GM21528 (cell line): Measurements from ENCODE around the gene NSMF.
"Not testable (repeated sequence)": the region's sequence is repeated elsewhere in the genome, so short reads cannot be mapped to it uniquely, and the experiment has no call there.

Experiments
- ATAC-seq: cut with Tn5 transposase; IDR thresholded peaks from one replicate; pipeline ENCODE4 v1.9.1; 2021; ENCODE audit warnings: mild to moderate bottlenecking, moderate library complexity; ENCODE audit not compliant: unreplicated experiment, low FRiP score

The NSMF gene

GRCh38 chr9:137459601-137460362 is 648 bp upstream of the NSMF start:
- no peak for ATAC-seq

GRCh38 chr9:137458194-137459151 is 661 bp downstream of the NSMF start:
- peak; percentile 10 for ATAC-seq

DNA sequence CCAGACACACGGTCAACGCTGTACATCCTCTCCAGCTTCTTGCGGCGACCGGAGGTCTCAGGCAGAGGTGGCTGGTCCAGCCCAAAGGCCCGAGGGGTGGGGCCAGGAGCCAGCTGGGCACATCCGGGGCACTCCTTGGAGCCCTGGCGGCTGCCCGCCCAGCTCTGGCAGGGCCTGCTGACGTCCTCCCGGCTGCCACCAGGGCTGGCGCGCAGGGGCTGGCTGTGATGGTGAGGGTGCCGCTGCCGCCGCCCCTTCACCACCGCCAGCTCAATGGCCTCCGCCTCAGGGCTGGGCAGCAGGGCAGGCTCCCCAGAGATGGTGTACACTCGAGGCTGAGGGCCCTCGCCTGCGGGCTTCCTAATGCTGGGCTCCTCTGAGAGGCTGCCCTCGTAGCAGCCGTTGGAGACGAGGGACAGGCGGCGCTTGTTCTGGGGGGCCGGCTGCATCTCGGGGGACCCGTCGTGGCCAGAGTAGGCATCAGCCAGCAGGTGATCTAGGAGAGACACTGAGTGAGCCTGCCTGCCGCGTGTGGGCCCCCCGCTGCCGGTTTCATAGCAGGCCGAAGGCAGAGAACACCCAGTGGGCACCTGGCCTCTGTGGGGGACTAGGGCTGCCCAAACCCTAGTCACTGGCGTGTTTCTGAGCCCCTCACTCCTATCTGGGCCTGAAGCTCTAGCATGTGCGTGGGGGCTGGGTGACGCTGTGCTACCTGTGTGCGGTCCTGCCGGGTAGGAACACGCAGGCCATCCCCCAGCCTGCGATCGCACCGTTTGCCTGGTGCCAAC is 1.5 kb downstream of the NSMF start:
- ATAC-seq, result no peak

GRCh38 chr9:137456864-137457405 is 2.2 kb downstream of the NSMF start:
- no peak for ATAC-seq

DNA sequence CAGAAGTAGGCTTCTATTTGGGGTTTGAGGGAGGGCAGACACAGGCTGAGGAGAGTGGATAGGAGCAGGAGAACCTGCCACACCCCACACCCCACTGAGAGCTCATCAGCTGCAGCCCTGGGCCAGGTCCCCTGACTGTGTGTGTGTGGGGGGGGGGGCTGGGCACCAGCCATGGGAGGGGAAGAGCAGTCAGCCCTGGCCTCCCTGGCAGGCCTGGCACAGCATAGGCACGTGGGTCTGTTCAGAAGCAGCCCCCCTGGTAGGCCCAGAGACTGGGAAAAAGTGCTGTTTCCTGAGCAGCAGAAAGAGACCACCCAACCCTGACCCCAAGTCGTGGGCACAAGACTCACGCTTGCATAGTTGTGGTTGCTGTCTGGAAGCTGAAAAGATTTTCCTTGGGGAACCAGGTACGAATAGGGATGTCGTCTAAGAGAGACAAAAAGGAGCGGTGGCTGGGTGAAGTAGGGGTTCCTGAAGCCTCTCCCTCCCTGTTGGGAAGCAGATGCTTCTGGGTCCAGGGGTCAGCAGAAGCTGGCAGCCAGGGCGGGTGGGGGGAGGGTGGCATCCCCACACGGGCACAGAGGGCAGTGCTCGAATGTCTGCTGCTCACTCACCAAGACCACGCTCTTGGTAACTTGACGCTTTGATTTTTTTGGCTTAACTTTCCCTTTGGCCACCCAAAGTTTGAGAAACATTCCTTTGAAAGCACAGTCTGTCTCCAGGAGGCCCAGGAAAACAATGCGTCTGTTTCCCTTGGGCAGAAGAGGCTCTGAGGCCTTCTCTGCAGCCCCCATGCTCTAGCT is 2.9 kb downstream of the NSMF start:
- no peak for ATAC-seq

DNA sequence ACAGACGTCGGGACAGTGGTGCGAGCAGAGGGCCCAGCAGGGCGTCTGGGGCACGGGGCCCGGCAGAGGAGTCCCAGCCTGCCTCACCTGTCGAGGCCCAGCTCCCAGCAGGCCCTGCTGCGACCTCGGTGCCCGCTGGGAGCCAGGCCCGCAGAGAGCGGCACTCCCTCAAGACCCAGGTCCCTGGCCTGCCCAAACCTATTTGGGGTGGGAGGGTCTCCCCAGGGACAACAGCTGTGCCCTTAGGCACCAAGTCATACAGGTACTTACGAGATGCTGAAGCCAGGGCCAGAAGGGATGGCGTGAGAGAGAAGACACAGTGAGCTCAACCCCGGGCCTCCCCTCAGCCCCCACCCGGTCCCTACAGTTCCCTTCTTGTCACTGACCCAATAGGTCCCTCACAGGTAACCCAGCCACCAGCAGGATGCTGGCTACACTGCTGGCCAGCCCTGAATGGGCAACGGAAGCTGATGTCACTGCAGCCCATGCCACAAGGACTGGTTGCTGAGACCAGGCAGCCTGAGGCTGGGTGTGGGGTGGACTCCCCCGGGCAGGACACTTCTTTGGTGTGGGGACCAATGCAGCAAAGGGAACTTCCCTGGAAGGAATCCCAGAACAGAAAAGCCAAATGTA is 3.7 kb downstream of the NSMF start:
- no peak for ATAC-seq

DNA sequence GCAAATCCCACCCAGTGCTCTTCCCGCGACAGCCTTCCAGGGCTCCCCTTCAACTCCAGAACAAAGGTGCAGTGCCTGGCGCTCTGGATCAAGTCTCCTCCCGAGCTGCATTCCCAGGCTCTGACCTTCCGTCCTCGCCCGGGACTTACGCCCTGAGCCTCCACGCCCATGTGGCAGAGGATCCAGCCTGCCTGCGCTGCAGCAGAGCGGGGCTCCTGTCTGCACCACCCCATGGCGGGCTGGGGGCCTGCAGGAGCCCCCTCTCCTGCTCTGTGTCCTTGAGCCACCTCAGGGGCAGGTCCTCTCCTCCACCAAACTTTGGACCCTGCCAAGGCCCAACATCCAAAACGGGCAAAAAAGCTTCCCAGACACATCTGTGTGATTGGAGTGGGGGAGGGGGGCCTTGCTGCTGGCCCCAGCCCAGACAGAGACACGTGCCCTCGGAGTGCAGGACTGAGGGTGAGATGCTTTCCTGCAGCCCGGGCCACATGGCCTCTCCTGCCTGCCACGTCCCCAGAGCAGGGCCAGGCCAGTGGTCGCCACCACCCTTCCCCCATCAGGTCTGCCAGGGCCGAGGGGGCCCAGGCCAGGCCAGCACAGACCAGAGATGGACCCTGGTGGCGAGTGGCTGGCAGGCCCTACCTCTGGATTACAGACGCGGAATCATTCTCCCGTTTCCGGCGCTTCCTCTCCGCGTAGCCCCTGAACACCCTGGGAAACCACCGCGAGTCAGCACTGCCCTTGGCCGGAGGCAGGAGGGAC is 4.4 kb downstream of the NSMF start:
- ATAC-seq, result no peak

DNA sequence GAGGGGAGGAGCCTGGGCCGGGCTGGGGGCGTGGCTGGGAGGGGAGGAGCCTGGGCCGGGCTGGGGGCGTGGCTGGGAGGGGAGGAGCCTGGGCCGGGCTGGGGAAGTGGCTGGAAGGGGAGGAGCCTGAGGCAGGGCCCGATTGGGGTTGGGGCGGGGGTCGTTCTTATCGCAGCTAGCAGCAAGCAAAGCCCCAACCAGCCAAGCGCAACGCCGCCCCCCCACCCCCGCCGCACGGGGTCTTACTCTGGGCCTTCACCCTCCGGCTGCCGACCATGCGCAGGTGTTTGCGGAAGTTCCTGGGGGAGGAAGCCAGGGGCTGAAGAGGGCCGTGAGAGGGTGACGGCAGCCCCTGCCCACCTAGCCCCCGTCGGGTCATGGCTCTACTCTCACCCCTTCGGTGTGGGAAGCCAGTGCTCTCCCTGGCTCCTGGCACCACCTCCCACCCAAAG is 5.0 kb downstream of the NSMF start:
- no peak for ATAC-seq

DNA sequence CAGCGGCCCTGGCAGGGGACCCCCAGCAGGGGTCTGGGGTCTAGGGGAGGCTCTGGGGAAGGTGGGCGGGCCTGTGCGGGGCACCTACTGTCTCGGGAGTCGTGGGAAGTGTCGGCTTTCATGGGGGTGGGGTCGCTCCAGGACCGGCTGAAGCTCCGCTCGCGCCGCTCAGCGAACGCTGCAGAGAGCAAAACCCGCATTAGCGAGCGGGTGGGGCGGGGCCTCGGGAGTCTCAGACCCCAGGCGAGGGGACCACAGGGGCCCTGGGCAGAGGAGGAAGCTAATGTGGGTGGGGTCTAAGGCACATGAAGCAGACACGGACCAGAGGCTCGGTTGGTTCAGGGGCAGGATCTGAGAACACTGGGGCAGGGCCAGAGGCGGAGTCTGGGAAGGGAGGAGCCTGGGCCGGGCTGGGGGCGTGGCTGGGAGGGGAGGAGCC is 5.5 kb downstream of the NSMF start:
- no peak for ATAC-seq

- ATAC-seq, result no peak
Observed at GRCh38 chr9:137452761-137453642, 6.1 kb downstream of the NSMF start.

GRCh38 chr9:137452006-137452760 is 7.0 kb downstream of the NSMF start:
- ATAC-seq, result no peak

DNA sequence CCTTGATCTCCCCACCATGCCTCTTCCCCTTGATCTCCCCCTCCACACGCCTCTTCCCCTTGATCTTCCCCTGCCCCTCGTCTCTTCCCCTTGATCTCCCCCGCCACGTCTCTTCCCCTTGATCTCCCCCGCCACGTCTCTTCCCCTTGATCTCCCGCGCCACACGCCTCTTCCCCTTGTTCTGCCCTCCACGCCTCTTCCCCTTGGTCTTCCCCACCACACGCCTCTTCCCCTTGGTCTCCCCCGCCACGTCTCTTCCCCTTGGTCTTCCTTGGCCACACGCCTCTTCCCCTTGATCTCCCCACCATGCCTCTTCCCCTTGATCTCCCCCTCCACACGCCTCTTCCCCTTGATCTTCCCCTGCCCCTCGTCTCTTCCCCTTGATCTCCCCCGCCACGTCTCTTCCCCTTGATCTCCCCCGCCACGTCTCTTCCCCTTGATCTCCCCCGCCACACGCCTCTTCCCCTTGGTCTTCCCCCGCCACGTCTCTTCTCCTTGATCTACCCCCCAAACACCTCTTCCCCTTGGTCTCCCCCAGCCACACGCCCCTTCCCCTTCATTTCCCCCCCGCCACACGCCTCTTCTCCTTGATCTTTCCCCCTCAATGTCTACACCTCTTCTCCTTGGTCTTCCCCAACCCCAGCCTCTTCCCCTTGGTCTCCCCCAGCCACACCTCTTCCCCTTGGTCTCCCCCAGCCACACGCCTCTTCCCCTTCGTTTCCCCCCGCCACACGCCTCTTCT is 7.7 kb downstream of the NSMF start:
- ATAC-seq, result not testable (repeated sequence)

DNA sequence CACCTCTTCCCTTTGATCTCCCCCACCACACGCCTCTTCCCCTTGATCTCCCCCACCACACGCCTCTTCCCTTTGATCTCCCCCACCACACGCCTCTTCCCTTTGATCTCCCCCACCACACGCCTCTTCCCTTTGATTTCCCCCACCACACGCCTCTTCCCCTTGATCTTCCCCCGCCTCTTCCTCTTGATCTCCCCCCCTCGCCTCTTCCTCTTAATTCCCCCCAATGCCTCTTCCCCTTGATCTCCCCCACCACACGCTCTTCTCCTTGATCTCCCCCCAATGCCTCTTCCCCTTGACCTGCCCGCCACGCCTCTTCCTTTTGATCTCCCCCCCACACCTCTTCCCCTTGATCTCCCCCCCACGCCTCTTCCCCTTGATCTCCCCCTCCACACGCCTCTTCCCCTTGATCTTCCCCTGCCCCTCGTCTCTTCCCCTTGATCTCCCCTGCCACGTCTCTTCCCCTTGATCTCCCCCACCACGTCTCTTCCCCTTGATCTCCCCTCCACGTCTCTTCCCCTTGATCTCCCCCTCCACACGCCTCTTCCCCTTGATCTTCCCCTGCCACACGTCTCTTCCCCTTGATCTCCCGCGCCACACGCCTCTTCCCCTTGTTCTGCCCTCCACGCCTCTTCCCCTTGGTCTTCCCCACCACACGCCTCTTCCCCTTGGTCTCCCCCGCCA is 8.5 kb downstream of the NSMF start:
- not testable (repeated sequence) for ATAC-seq

DNA sequence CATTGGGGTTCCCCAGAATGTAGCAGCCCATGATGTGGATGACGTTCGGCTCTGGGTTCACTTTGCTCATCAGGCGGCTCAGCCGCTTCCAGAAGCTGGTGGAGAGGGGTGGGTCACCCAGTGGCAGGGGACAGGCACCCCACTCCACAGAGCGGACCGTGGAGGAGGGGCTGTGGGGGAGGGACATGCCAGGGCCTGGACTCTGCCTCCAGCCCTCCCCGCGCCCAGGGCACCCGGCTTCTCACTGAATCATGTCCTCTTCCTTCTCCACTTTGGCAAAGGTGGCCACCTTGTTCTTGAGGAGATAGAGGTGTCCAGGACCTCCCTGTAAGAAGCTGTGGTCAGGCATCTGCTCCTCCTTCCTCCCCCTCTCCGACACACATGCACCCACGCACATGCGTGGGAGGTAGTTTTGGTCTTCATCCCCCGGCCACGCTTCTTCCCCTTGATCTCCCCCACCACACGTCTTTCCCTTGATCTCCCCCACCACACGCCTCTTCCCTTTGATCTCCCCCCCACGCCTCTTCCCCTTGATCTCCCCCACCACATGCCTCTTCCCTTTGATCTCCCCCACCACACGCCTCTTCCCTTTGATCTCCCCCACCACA is 9.1 kb downstream of the NSMF start:
- ATAC-seq, result no peak
